ENCODE results near the gene MED16.

GRCh38 chr19:882871-883497 lies 10.0 kb downstream of the MED16 start:
- TF ChIP-seq CTCF (conservative IDR thresholded peaks at IDR 0.05; ENCODE audit: low read length) (no peak), EZH2phosphoT487 (IDR thresholded peaks at IDR 0.05; ENCODE audit: borderline replicate concordance, low read depth, low read length) (no peak)
